Esophagus muscularis mucosa (tissue), 4 donors: ENCODE data around the gene ZBTB22. TPM values are rescaled to one million over a fixed set of nuclear protein-coding genes. Genes with fewer than 3 reads are reported as not detected.
A peak's percentile ranks its signal among the peaks of the same experiment; 100 is the strongest.

ENCODE experiments used
- DNase-seq: peaks from one replicate; pipeline ENCODE4 v3.0.0-alpha.2; 2017; ENCODE audit errors: extremely low spot score
- H3K27ac ChIP-seq, 4 donors: fragments of 200-600 bp; sonication (generic); replicated peaks in 1 of 4; 1 replicate in 3 of 4; 2 replicates in 1 of 4; pipeline ENCODE4 v1.5.1; 2016 to 2019; ENCODE audit warnings: mild to moderate bottlenecking in 1 of 4
- H3K27me3 ChIP-seq, 4 donors: fragments of 200-600 bp; sonication (generic); one replicate each; pipeline versions ENCODE4 v1.5.1 to v1.6.0; 2016 to 2019
- H3K36me3 ChIP-seq, 4 donors: fragments of 200-600 bp; sonication (generic); one replicate each; pipeline ENCODE4 v1.5.1; 2016 to 2019
- H3K4me1 ChIP-seq, 4 donors: fragments of 200-600 bp; sonication (generic); one replicate each; pipeline ENCODE4 v1.5.1; 2016 to 2019
- H3K4me3 ChIP-seq, 4 donors: fragments of 200-600 bp; sonication (generic); 1 replicate in 2 of 4; 2 replicates in 2 of 4; pipeline ENCODE4 v1.5.1; 2016 to 2019; ENCODE audit warnings: mild to moderate bottlenecking in 4 of 4, moderate library complexity in 1 of 4
- H3K9me3 ChIP-seq, 4 donors: fragments of 200-600 bp; sonication (generic); 1 replicate in 3 of 4; 2 replicates in 1 of 4; pipeline ENCODE4 v1.5.1; 2016 to 2019
- CTCF ChIP-seq, 3 experiments: fragments of 200-600 bp in 2 of 3; fragments of 450-650 bp in 1 of 3; sonication (generic) in 2 of 3; IDR thresholded peaks; one replicate each; pipeline ENCODE4 v1.5.1; 2017 to 2019; ENCODE audit warnings: antibody characterized with exemption in 3 of 3, mild to moderate bottlenecking in 2 of 3, moderate library complexity in 1 of 3
- EP300 ChIP-seq: sonication (generic); formaldehyde crosslinking; IDR thresholded peaks from one replicate; pipeline ENCODE4 v1.6.1; 2017; ENCODE audit warnings: antibody characterized with exemption
- POLR2A ChIP-seq: fragments of 450-650 bp; IDR thresholded peaks from one replicate; pipeline ENCODE4 v1.6.1; 2017; ENCODE audit warnings: antibody characterized with exemption, moderate library complexity, mild to moderate bottlenecking, low read depth
- POLR2AphosphoS5 ChIP-seq, 2 donors: sonication (generic); formaldehyde crosslinking; IDR thresholded peaks; one replicate each; pipeline ENCODE4 v1.6.1; 2017; ENCODE audit warnings: antibody characterized with exemption in 2 of 2
- WGBS: methylation state at CpG from one replicate; pipeline ENCODE4 v1.1.5; 2018; 5-methylcytosine and 5-hydroxymethylcytosine counted together
- intact Hi-C: fragments of 100-400 bp; cut with DNase I; formaldehyde crosslinking; loops from one replicate; pipeline ENCODE4 v1.15.1; 2023
- total RNA-seq, 4 donors: library from RNA; depleted of rRNA; stranded (reverse); fragments of >200 nt; gene quantifications; one replicate each; pipeline versions ENCODE4 v1.1.0 to v1.2.1, GENCODE V29; 2016

ZBTB22 gene
- total RNA-seq, 4 donors from 2014 or later, result 12.9 to 24.2 (median 15.8) TPM

GRCh38 chr6:33312361-33313104, 5.0 kb downstream of the ZBTB22 start:
- Histone ChIP-seq H3K27ac (peak overlapping the region; percentile 88 to 96 (median 96)), H3K27me3 (no peaks in the 10 kb centered on the region), H3K36me3 (peaks cover 0 to 30% (median 22%) of the 10 kb centered on the region in 4 donors), H3K9me3 (no peaks in the 10 kb centered on the region), H3K4me1 (peaks cover 33 to 60% (median 52%) of the 10 kb centered on the region in 4 donors), H3K4me3 (peak overlapping the region; percentile 59 to 96 (median 89))
- WGBS, result 7% methylated on average over 21 of the region's 29 CpGs
- intact Hi-C loops, result loop anchor here (5.0 kb wide), 1 partner anchor 40 kb away; the partner anchor contains the start of genes RPS18 and VPS52
- no peak for TF ChIP-seq CTCF (IDR thresholded peaks at IDR 0.05)
- no peak for TF ChIP-seq EP300
- peak in 1 of 2 donors; percentile 5 for TF ChIP-seq POLR2AphosphoS5 (IDR thresholded peaks at IDR 0.05)
- no peak for DNase-seq

- no peaks in the 10 kb centered on the region for H3K27me3 ChIP-seq
- H3K4me1 ChIP-seq, result peaks cover 10 to 41% (median 24%) of the 10 kb centered on the region in 4 donors
- TF ChIP-seq POLR2A (no peak), POLR2AphosphoS5 (IDR thresholded peaks at IDR 0.05) (no peak), EP300 (no peak)
- H3K36me3 ChIP-seq, result peaks cover 22 to 73% (median 62%) of the 10 kb centered on the region in 4 donors
- 80% methylated on average over 4 of the region's 4 CpGs for WGBS
- H3K9me3 ChIP-seq, result no peaks in the 10 kb centered on the region
- no peak for DNase-seq
- intact Hi-C loops, result no loop called here
- no peak overlapping the region for H3K27ac ChIP-seq
- H3K4me3 ChIP-seq, result no peak overlapping the region
Observed at GRCh38 chr6:33306356-33306755, 11.2 kb downstream of the ZBTB22 start.

GRCh38 chr6:33305052-33305451, 12.5 kb downstream of the ZBTB22 start:
- Histone ChIP-seq H3K27ac (no peak overlapping the region), H3K36me3 (peaks cover 22 to 62% (median 51%) of the 10 kb centered on the region in 4 donors), H3K27me3 (no peaks in the 10 kb centered on the region), H3K9me3 (no peaks in the 10 kb centered on the region), H3K4me1 (peaks cover 19 to 43% (median 30%) of the 10 kb centered on the region in 4 donors), H3K4me3 (no peak overlapping the region)
- TF ChIP-seq POLR2AphosphoS5 (IDR thresholded peaks at IDR 0.05), result no peak
- no peak for TF ChIP-seq POLR2A
- no peak for TF ChIP-seq CTCF (IDR thresholded peaks at IDR 0.05)
- TF ChIP-seq EP300, result no peak
- WGBS, result 86% methylated on average over 8 of the region's 8 CpGs
- no peak for DNase-seq
- intact Hi-C loops, result no loop called here

GRCh38 chr6:33304216-33304615, 13.3 kb downstream of the ZBTB22 start:
- H3K36me3 ChIP-seq, result peaks cover 22 to 58% (median 49%) of the 10 kb centered on the region in 4 donors
- H3K9me3 ChIP-seq, result no peaks in the 10 kb centered on the region
- intact Hi-C loops, result no loop called here
- WGBS, result no CpG with 5 or more reads among the region's 16 CpGs
- no peaks in the 10 kb centered on the region for H3K27me3 ChIP-seq
- H3K4me3 ChIP-seq, result no peak overlapping the region
- no peak overlapping the region for H3K27ac ChIP-seq
- TF ChIP-seq POLR2AphosphoS5 (IDR thresholded peaks at IDR 0.05), result no peak
- no peak for TF ChIP-seq POLR2A
- no peak for TF ChIP-seq CTCF (IDR thresholded peaks at IDR 0.05)
- no peak for TF ChIP-seq EP300
- DNase-seq, result no peak
- peaks cover 21 to 47% (median 34%) of the 10 kb centered on the region in 4 donors for H3K4me1 ChIP-seq

- H3K27me3 ChIP-seq, result no peaks in the 10 kb centered on the region
- no peaks in the 10 kb centered on the region for H3K9me3 ChIP-seq
- TF ChIP-seq POLR2AphosphoS5 (IDR thresholded peaks at IDR 0.05), result no peak
- TF ChIP-seq EP300, result no peak
- no peak for TF ChIP-seq CTCF (IDR thresholded peaks at IDR 0.05)
- TF ChIP-seq POLR2A, result no peak
- H3K4me3 ChIP-seq, result no peak overlapping the region
- intact Hi-C loops, result no loop called here
- H3K27ac ChIP-seq, result no peak overlapping the region
- DNase-seq, result no peak
- peaks cover 22 to 55% (median 44%) of the 10 kb centered on the region in 4 donors for H3K36me3 ChIP-seq
- H3K4me1 ChIP-seq, result peaks cover 30 to 62% (median 46%) of the 10 kb centered on the region in 4 donors
- 91% methylated on average over 3 of the region's 3 CpGs for WGBS
Observed at GRCh38 chr6:33301877-33302276, 15.7 kb downstream of the ZBTB22 start.
